CD4-positive, alpha-beta T cell treated with Interleukin-4 for 4 hours (primary cell): Measurements from ENCODE around the gene ZBTB7B.

ENCODE experiments used
- DNase-seq: peaks from one replicate; pipeline ENCODE4 v3.0.0-alpha.2; 2020

The ZBTB7B gene

GRCh38 chr1:155040358-155041093, 37.9 kb downstream of the ZBTB7B start:
- no peak for DNase-seq

GRCh38 chr1:155042789-155043188, 40.2 kb downstream of the ZBTB7B start:
- no peak for DNase-seq

- DNase-seq = no peak
Measured at GRCh38 chr1:155043301-155043702, 40.7 kb downstream of the ZBTB7B start.

- no peak for DNase-seq
Measured at GRCh38 chr1:155043793-155044192, 41.2 kb downstream of the ZBTB7B start.

GRCh38 chr1:155044365-155044764, 41.8 kb downstream of the ZBTB7B start:
- DNase-seq = no peak

- peak; percentile 70 for DNase-seq
Measured at GRCh38 chr1:155044812-155045657, 42.4 kb downstream of the ZBTB7B start.

- DNase-seq = no peak
Measured at GRCh38 chr1:155048449-155049334, 46.1 kb downstream of the ZBTB7B start.

GRCh38 chr1:155049651-155050559, 47.3 kb downstream of the ZBTB7B start:
- DNase-seq = no peak

- DNase-seq = peak; percentile 72
Measured at GRCh38 chr1:155050560-155051341, 48.1 kb downstream of the ZBTB7B start, which contains the start of gene ADAM15. Gene ADAM15, plus strand, starts transcription at chr1:155051316. Its CDS starts 71 bp downstream, at chr1:155051387.

GRCh38 chr1:155051342-155051776, 48.8 kb downstream of the ZBTB7B start:
- no peak for DNase-seq

GRCh38 chr1:155051777-155052398, 49.3 kb downstream of the ZBTB7B start:
- peak; percentile 34 for DNase-seq

- DNase-seq = no peak
Measured at GRCh38 chr1:155052439-155053395, 50.1 kb downstream of the ZBTB7B start.

GRCh38 chr1:155053531-155054105, 51.0 kb downstream of the ZBTB7B start:
- DNase-seq = no peak

GRCh38 chr1:155057104-155057503, 54.5 kb downstream of the ZBTB7B start:
- no peak for DNase-seq

- DNase-seq = no peak
Measured at GRCh38 chr1:155057788-155058211, 55.2 kb downstream of the ZBTB7B start.

- DNase-seq = no peak
Measured at GRCh38 chr1:155060736-155061135, 58.1 kb downstream of the ZBTB7B start.

- DNase-seq = peak; percentile 92
Measured at GRCh38 chr1:155061381-155062150, 59.0 kb downstream of the ZBTB7B start.

- DNase-seq = no peak
Measured at GRCh38 chr1:155062151-155062686, 59.6 kb downstream of the ZBTB7B start.
